Measurements from ENCODE around the gene FHAD1.

Gene FHAD1

DNA sequence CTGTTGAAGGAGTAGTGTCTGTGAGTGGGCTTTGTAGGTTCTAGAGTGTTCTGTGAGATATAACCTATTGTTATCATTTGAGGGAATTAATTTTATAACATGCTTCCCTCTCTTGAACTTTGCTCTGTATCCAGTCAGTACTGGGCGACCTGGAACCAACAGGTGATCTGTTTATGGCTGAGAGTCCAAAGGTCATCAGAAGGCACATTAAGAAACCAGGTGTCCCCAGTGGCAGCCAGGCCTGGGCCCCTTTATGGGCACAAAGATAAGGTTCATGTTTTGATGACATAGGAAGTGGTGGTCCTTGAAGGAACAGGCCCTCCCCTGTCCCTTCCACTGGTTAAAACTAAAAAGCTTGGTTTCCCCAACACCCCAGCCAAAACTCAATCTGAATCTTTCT lies 61.1 kb downstream of the FHAD1 start:
- H3K36me3 ChIP-seq (replicated peaks; ENCODE audit: low read depth, low read length), result no peaks in the 10 kb centered on the region

DNA sequence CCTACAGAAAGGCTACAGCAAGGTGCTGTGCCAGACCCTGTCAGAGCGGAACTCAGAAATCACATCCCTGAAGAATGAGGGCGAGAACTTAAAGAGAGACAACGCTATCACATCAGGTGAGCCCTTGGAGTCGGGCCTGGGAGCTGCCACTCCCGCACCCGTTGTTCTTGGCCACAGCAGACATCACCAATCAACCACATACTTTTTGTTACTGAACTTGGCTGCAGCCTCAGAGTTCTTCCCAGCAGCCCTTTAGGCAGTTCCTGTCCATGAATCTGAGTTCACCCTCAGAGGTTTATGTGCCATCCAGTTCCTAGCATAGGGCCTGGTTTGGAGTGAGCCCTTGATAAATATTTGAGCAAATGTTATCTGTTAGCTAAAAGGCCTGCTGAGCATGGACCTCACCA lies 61.6 kb downstream of the FHAD1 start:
- TF ChIP-seq EZH2phosphoT487 (IDR thresholded peaks at IDR 0.05; ENCODE audit: low read depth), result no peak
- no peak for TF ChIP-seq CTCF (IDR thresholded peaks at IDR 0.05; ENCODE audit: low read depth, low read length)
- Histone ChIP-seq H3K9me3 (ENCODE audit: insufficient read depth, low read length) (no peaks in the 10 kb centered on the region), H3K27me3 (ENCODE audit: low read depth, low read length) (no peaks in the 10 kb centered on the region), H3K79me2 (ENCODE audit: low read length) (no peaks in the 10 kb centered on the region), H3K36me3 (replicated peaks; ENCODE audit: low read depth, low read length) (no peaks in the 10 kb centered on the region), H2AFZ (ENCODE audit: low read depth, low read length) (no peak overlapping the region), H3K9ac (ENCODE audit: low read length) (no peak overlapping the region), H4K20me1 (ENCODE audit: insufficient read depth, low read length) (no peaks in the 10 kb centered on the region), H3K4me1 (ENCODE audit: low read length) (no peaks in the 10 kb centered on the region; the same call in 1 of the 2 replicates), H3K4me3 (ENCODE audit: low read length) (no peak overlapping the region), H3K4me2 (ENCODE audit: low read length) (no peak overlapping the region), H3K27ac (ENCODE audit: low read length) (no peak overlapping the region)

More for the DNA sequence above, 61.1 kb downstream of the FHAD1 start:
- Histone ChIP-seq H3K9ac (ENCODE audit: low read length) (no peak overlapping the region), H3K79me2 (ENCODE audit: low read length) (no peaks in the 10 kb centered on the region), H3K9me3 (ENCODE audit: insufficient read depth, low read length) (no peaks in the 10 kb centered on the region), H3K4me3 (ENCODE audit: low read length) (no peak overlapping the region), H3K4me2 (ENCODE audit: low read length) (no peak overlapping the region), H4K20me1 (ENCODE audit: insufficient read depth, low read length) (no peaks in the 10 kb centered on the region), H3K27ac (ENCODE audit: low read length) (no peak overlapping the region), H2AFZ (ENCODE audit: low read depth, low read length) (no peak overlapping the region), H3K4me1 (ENCODE audit: low read length) (no peaks in the 10 kb centered on the region), H3K27me3 (ENCODE audit: low read depth, low read length) (no peaks in the 10 kb centered on the region)
- no peak for TF ChIP-seq CTCF (IDR thresholded peaks at IDR 0.05; ENCODE audit: low read depth, low read length)
- no peak for TF ChIP-seq EZH2phosphoT487 (IDR thresholded peaks at IDR 0.05; ENCODE audit: low read depth)

- Histone ChIP-seq H3K36me3 (replicated peaks; ENCODE audit: low read depth, low read length) (no peaks in the 10 kb centered on the region), H3K4me3 (ENCODE audit: low read length) (no peak overlapping the region), H3K27ac (ENCODE audit: low read length) (no peak overlapping the region), H3K27me3 (ENCODE audit: low read depth, low read length) (no peaks in the 10 kb centered on the region), H4K20me1 (ENCODE audit: insufficient read depth, low read length) (no peaks in the 10 kb centered on the region), H3K4me2 (ENCODE audit: low read length) (no peak overlapping the region), H3K4me1 (ENCODE audit: low read length) (peaks cover 6% of the 10 kb centered on the region), H3K9ac (ENCODE audit: low read length) (no peak overlapping the region), H3K79me2 (ENCODE audit: low read length) (no peaks in the 10 kb centered on the region), H2AFZ (ENCODE audit: low read depth, low read length) (no peak overlapping the region), H3K9me3 (ENCODE audit: insufficient read depth, low read length) (no peaks in the 10 kb centered on the region)
- no peak for TF ChIP-seq EZH2phosphoT487 (IDR thresholded peaks at IDR 0.05; ENCODE audit: low read depth)
- no peak for TF ChIP-seq CTCF (IDR thresholded peaks at IDR 0.05; ENCODE audit: low read depth, low read length)
These were observed 62.7 kb downstream of the FHAD1 start for GRCh38 chr1:15309687-15310086.

GRCh38 chr1:15310544-15310943 lies 63.5 kb downstream of the FHAD1 start:
- TF ChIP-seq EZH2phosphoT487 (IDR thresholded peaks at IDR 0.05; ENCODE audit: low read depth) (no peak), CTCF (IDR thresholded peaks at IDR 0.05; ENCODE audit: low read depth, low read length) (no peak)
- Histone ChIP-seq H3K27me3 (ENCODE audit: low read depth, low read length) (no peaks in the 10 kb centered on the region), H3K4me1 (ENCODE audit: low read length) (peaks cover 6% of the 10 kb centered on the region), H3K4me3 (ENCODE audit: low read length) (no peak overlapping the region), H3K9ac (ENCODE audit: low read length) (no peak overlapping the region), H3K9me3 (ENCODE audit: insufficient read depth, low read length) (no peaks in the 10 kb centered on the region), H3K27ac (ENCODE audit: low read length) (no peak overlapping the region), H3K4me2 (ENCODE audit: low read length) (no peak overlapping the region), H3K36me3 (replicated peaks; ENCODE audit: low read depth, low read length) (no peaks in the 10 kb centered on the region), H2AFZ (ENCODE audit: low read depth, low read length) (no peak overlapping the region), H3K79me2 (ENCODE audit: low read length) (no peaks in the 10 kb centered on the region), H4K20me1 (ENCODE audit: insufficient read depth, low read length) (no peaks in the 10 kb centered on the region)
